IPS DF 6.9 (cell line): ENCODE results near the gene ATP11A.

ENCODE experiments used
- DNase-seq: peaks from one replicate; pipeline ENCODE4 v3.0.0-alpha.2; 2013; ENCODE audit warnings: low read depth, low spot score
- H3K27ac ChIP-seq: one replicate; pipeline ENCODE4 v1.5.1; 2013; ENCODE audit warnings: low read length, control low read depth
- H3K27me3 ChIP-seq: 2 replicates; pipeline ENCODE4 v1.6.1; 2013; ENCODE audit warnings: mild to moderate bottlenecking, low read length; ENCODE audit not compliant: control insufficient read depth, insufficient read depth
- H3K36me3 ChIP-seq: 2 replicates; pipeline ENCODE4 v1.6.1; 2013; ENCODE audit warnings: low read length; ENCODE audit not compliant: control insufficient read depth, insufficient read depth
- H3K4me1 ChIP-seq: 2 replicates; pipeline ENCODE4 v1.6.1; 2013; ENCODE audit warnings: low read length; ENCODE audit not compliant: control insufficient read depth, insufficient read depth
- H3K4me3 ChIP-seq: 2 replicates; pipeline ENCODE4 v1.5.1; 2013; ENCODE audit warnings: mild to moderate bottlenecking, low read length
- H3K9me3 ChIP-seq: 2 replicates; pipeline ENCODE4 v1.6.1; 2013; ENCODE audit warnings: low read length, inconsistent platforms; ENCODE audit not compliant: control insufficient read depth, insufficient read depth
- WGBS: extraction: QIAGEN DNeasy Blood & Tissue Kit; methylation state at CpG from one replicate; pipeline ENCODE4 v1.1.7; 2013; ENCODE audit warnings: mixed read lengths, missing lambda C conversion rate; ENCODE audit not compliant: insufficient read length, insufficient coverage; 5-methylcytosine and 5-hydroxymethylcytosine counted together

Gene ATP11A

GRCh38 chr13:112918266-112918665, 228.4 kb downstream of the ATP11A start:
- no peaks in the 10 kb centered on the region for H3K36me3 ChIP-seq
- H3K9me3 ChIP-seq: no peaks in the 10 kb centered on the region
- no peaks in the 10 kb centered on the region for H3K27me3 ChIP-seq
- WGBS: no CpG with 5 or more reads among the region's 8 CpGs
- H3K4me1 ChIP-seq: no peaks in the 10 kb centered on the region; the same call in 1 of the 2 replicates
- no peak overlapping the region for H3K4me3 ChIP-seq
- no peak for DNase-seq
- no peak overlapping the region for H3K27ac ChIP-seq

- no peak for DNase-seq
- H3K27ac ChIP-seq: no peak overlapping the region
- no peaks in the 10 kb centered on the region for H3K27me3 ChIP-seq
- no peaks in the 10 kb centered on the region for H3K9me3 ChIP-seq
- H3K36me3 ChIP-seq: no peaks in the 10 kb centered on the region
- no peaks in the 10 kb centered on the region; the same call in 1 of the 2 replicates for H3K4me1 ChIP-seq
- WGBS: no CpG with 5 or more reads among the region's 13 CpGs
- H3K4me3 ChIP-seq: no peak overlapping the region
These were observed 228.9 kb downstream of the ATP11A start for GRCh38 chr13:112918746-112919145.

- Histone ChIP-seq H3K27me3 (no peaks in the 10 kb centered on the region), H3K4me3 (no peak overlapping the region), H3K4me1 (0 out of 2 replicates have a peak, but pooled peaks cover 2% of the 10 kb centered on the region), H3K9me3 (no peaks in the 10 kb centered on the region), H3K27ac (no peak overlapping the region), H3K36me3 (no peaks in the 10 kb centered on the region)
- WGBS: no CpG with 5 or more reads among the region's 12 CpGs
- DNase-seq: no peak
These were observed 234.1 kb downstream of the ATP11A start for GRCh38 chr13:112923962-112924361.

GRCh38 chr13:112924365-112924764, 234.5 kb downstream of the ATP11A start:
- no peak for DNase-seq
- Histone ChIP-seq H3K27ac (no peak overlapping the region), H3K27me3 (no peaks in the 10 kb centered on the region), H3K9me3 (no peaks in the 10 kb centered on the region), H3K36me3 (no peaks in the 10 kb centered on the region), H3K4me3 (no peak overlapping the region), H3K4me1 (0 out of 2 replicates have a peak, but pooled peaks cover 2% of the 10 kb centered on the region)
- no CpG with 5 or more reads among the region's 2 CpGs for WGBS

- DNase-seq: no peak
- no peak overlapping the region for H3K4me3 ChIP-seq
- H3K27me3 ChIP-seq: no peaks in the 10 kb centered on the region
- no peaks in the 10 kb centered on the region for H3K9me3 ChIP-seq
- H3K4me1 ChIP-seq: 0 out of 2 replicates have a peak, but pooled peaks cover 2% of the 10 kb centered on the region
- WGBS: no CpG with 5 or more reads among the region's 15 CpGs
- H3K27ac ChIP-seq: no peak overlapping the region
- no peaks in the 10 kb centered on the region for H3K36me3 ChIP-seq
These were observed 236.2 kb downstream of the ATP11A start for GRCh38 chr13:112926003-112926402.

GRCh38 chr13:112926993-112927392, 237.2 kb downstream of the ATP11A start:
- no peak for DNase-seq
- no peak overlapping the region for H3K4me3 ChIP-seq
- H3K36me3 ChIP-seq: no peaks in the 10 kb centered on the region
- peaks cover 2% of the 10 kb centered on the region; the same call in 1 of the 2 replicates for H3K4me1 ChIP-seq
- H3K27me3 ChIP-seq: no peaks in the 10 kb centered on the region
- no peaks in the 10 kb centered on the region for H3K9me3 ChIP-seq
- no CpG with 5 or more reads among the region's 5 CpGs for WGBS
- H3K27ac ChIP-seq: no peak overlapping the region

- no peaks in the 10 kb centered on the region for H3K27me3 ChIP-seq
- H3K4me1 ChIP-seq: peaks cover 2% of the 10 kb centered on the region; the same call in 1 of the 2 replicates
- H3K4me3 ChIP-seq: no peak overlapping the region
- no peak for DNase-seq
- H3K36me3 ChIP-seq: no peaks in the 10 kb centered on the region
- no peak overlapping the region for H3K27ac ChIP-seq
- WGBS: no CpG with 5 or more reads among the region's 21 CpGs
- no peaks in the 10 kb centered on the region for H3K9me3 ChIP-seq
These were observed 238.5 kb downstream of the ATP11A start for GRCh38 chr13:112928020-112928971.

GRCh38 chr13:112928972-112929782, 239.3 kb downstream of the ATP11A start:
- H3K4me1 ChIP-seq: peaks cover 2% of the 10 kb centered on the region; the same call in 1 of the 2 replicates
- WGBS: no CpG with 5 or more reads among the region's 21 CpGs
- no peaks in the 10 kb centered on the region for H3K36me3 ChIP-seq
- no peaks in the 10 kb centered on the region for H3K27me3 ChIP-seq
- no peak overlapping the region for H3K4me3 ChIP-seq
- H3K27ac ChIP-seq: no peak overlapping the region
- no peaks in the 10 kb centered on the region for H3K9me3 ChIP-seq
- no peak for DNase-seq

- no peak for DNase-seq
- Histone ChIP-seq H3K9me3 (no peaks in the 10 kb centered on the region), H3K4me1 (peaks cover 2% of the 10 kb centered on the region; the same call in 1 of the 2 replicates), H3K36me3 (no peaks in the 10 kb centered on the region), H3K4me3 (no peak overlapping the region), H3K27me3 (no peaks in the 10 kb centered on the region), H3K27ac (no peak overlapping the region)
- WGBS: no CpG with 5 or more reads among the region's 8 CpGs
These were observed 239.9 kb downstream of the ATP11A start for GRCh38 chr13:112929783-112930055.

GRCh38 chr13:112930192-112930591, 240.4 kb downstream of the ATP11A start:
- Histone ChIP-seq H3K9me3 (no peaks in the 10 kb centered on the region), H3K4me1 (peaks cover 2% of the 10 kb centered on the region; the same call in 1 of the 2 replicates), H3K4me3 (no peak overlapping the region), H3K36me3 (no peaks in the 10 kb centered on the region), H3K27me3 (no peaks in the 10 kb centered on the region), H3K27ac (no peak overlapping the region)
- no peak for DNase-seq
